ENCODE results near the gene SCRN2. TPM values are rescaled to one million over a fixed set of nuclear protein-coding genes. Genes with fewer than 3 reads are reported as not detected.
A peak's percentile ranks its signal among the peaks of the same experiment; 100 is the strongest.

The SCRN2 gene
- total RNA-seq, 1 donor from 2014 or later = 27.0 TPM

- DNase-seq (ENCODE audit: low spot score) = no peak
Measured at GRCh38 chr17:47846716-47847340, 5.8 kb upstream of the SCRN2 start.

- no peak for DNase-seq (ENCODE audit: low spot score)
Measured at GRCh38 chr17:47845716-47846075, 4.6 kb upstream of the SCRN2 start.

- DNase-seq (ENCODE audit: low spot score) = no peak
Measured at GRCh38 chr17:47844814-47845715, 4.0 kb upstream of the SCRN2 start.

DNA sequence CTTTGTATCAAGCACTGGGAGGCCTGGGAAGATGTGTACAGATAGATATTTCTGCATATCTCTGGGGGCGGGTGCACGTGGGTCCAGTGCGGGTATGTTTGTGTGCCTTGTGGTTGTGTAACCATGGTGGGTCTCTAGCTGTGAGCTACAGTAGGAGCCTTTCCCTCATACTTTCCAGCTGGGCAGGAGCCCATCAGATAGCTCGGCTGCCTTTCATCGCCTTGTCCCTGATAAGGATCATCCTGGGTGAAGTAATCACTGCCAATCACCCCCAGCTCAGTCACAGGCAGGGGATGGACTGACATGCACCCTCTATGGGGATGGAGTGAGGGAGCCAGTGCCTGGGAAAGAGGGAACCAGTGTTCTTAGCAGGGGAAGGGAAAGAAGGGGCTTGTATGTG, 3.2 kb upstream of the SCRN2 start:
- DNase-seq (ENCODE audit: low spot score) = peak; percentile 41

GRCh38 chr17:47843391-47843730, 2.3 kb upstream of the SCRN2 start:
- no peak for DNase-seq (ENCODE audit: low spot score)

GRCh38 chr17:47841488-47842291, 617 bp upstream of the SCRN2 start:
- no peak for DNase-seq (ENCODE audit: low spot score)

DNA sequence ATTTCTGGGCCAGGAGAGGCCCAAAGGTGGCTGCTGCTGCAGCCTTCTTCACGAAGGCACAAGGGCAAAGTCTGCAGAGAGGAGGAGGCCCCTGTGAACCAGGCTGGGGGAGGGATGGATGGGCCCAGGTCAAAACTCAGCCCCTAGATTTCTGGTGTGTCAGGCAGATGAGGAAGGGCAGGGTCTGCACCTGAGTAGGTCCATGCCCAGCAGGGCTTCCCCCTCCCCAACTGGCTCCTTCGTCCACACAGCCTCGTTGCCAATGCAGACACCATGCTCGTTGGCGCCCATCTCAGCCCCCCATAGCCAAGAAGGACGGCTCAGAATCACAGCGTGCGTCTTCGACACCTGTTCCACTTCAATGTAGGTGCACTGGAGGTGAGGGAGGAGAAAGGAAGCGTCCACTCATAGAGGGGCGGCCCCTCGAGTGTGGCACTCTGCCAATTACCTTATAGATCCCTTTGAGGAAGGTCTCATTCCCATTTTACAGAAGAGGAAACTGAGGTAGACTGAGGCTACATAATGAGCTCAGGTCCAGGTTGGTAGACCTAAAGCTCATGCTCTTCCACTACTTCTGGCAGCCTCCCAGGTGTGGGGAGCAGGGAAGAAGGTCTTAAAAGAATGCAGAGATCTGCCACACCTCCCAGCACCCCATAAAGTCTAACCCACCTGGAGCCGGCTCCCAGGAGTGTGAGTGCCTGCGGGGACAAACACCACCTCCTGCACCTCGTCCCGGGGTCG, 902 bp downstream of the SCRN2 start:
- no peak for DNase-seq (ENCODE audit: low spot score)

DNA sequence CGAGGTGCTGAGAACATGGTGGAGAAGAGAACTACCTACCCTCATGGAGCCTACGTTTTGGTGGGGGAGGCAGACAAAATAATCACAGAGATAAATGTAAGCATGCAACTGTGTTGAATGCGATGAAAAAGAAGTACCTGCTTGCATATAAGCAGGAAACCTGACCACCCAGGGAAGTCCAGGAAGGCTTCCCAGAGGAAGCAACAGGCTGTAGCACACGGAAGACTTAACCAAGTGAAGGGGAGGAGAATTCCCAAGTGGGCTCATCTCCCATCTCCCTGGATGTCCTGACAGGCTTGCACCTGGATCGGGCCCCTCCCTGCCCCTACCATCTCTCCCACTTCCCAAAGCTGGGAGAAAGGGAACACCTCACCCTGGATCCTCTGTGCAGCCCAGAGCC, 2.0 kb downstream of the SCRN2 start:
- DNase-seq (ENCODE audit: low spot score) = no peak

DNA sequence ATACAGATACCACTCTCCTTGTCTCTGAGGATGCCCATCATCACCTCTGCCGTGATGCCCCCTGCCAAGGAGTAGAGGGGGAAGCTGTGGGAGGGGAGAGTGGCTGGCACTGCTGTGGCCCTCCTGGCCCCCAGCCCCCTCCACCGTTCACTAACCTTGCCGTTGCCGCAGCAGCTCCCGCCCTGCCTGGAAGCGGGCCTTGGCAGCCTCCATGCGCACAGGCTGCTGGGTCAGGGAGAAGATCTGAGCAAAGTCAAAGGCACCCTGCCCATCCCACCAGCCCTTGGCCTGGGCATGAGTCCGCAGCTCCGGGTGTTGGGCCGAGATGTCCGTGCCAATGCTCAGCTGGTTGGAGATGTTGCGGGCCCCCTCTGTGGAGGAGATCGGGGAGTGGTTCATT, 2.4 kb downstream of the SCRN2 start:
- DNase-seq (ENCODE audit: low spot score) = no peak

DNA sequence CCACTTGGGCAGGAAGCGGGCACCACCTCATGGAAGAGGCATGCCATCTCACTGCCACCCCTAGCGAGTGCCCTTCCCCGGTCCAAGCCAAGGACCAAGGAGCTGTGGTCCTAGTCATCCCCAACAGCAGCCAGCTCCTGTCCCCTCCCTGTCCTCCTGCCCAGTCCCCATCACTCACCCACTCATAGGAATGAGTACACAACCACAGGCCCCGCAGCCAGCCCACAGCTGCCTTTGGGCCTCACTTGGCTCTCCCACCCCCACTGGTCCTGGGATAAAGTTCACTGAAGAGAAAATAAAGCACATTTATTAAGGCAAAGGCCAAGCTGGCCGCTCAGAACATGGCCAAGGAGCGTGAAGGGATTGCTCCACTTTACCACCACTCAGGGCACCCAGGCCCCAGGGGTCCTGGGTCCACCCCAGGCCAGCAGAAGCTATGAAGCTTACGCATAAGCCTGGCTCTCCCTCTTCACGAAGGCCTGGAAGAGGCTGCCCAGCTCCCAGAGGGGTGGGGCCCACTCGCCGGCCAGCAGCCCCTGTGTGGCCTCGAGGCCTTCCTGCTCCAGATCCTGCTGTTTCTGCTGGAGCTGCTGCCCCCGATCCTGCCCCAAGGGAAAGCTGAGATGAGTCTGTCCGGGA, 3.6 kb downstream of the SCRN2 start:
- peak; percentile 55 for DNase-seq (ENCODE audit: low spot score)

- no peak for DNase-seq (ENCODE audit: low spot score)
Measured at GRCh38 chr17:47836601-47837000, 4.5 kb downstream of the SCRN2 start.

- DNase-seq (ENCODE audit: low spot score) = no peak
Measured at GRCh38 chr17:47834756-47835155, 6.3 kb downstream of the SCRN2 start.

DNA sequence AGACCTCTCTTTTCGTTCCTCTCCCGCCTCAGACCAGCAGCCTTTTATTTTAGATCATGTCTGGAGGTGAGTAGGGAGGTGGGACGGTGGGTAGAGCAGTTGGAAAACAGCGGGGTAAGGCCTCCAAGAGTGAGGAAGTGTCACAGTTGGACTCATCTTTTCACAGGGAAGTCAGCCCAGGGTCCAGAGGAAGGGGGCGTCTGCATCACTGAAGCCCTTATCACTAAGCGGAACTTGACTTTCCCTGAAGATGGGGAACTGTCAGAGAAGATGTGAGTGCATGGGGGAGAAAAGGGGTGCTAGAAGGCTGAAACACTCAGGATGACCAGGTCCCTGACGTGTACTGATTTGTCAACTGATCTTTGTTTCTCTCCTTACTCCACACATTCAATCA, 9.1 kb downstream of the SCRN2 start:
- peak; percentile 35 for DNase-seq (ENCODE audit: low spot score)

DNA sequence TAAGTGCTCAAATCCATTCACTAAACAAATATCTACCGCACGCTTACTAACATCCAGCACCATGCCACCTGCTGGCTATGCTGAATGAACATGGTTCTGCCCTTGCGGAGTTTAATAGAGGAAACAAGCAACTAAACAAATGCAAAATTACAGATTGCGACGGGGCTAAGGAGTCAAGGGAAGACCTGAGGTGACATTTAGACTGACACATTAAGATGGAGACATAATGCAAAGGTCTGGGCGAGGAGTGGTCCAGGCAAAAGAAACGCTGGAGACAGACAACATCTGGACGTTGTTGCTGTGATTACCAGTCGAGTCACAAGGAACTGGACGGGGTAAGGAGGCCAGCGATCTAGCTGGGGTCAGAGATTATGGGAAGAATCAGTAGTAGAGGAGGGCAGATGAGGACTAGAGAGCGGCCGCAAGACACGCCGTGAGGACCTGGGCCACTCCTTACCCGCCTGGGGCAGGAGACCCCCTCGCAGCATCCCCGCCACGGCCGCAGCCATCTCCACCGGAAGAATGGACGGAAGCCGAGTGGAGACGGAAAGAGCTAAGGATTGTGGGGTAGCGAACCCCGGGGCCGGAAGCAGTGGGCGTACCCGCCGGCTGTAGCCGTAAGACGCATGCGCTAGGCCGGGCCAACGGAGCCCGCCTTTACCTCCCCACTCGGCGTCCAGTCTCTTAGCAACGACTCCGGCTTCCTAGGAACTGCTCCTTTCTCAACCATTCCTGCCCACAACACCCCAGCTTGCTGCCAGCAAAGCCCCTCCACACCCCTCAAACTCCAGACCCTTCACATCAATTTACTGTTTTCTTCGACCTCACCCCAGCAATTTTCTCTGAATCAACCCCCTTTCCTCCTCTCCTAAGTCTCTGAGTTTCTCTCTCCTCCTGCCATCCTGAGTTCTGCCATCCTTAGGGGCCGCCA, 9.8 kb downstream of the SCRN2 start, which contains the start of the genes LRRC46 and MRPL10:
LRRC46 (plus strand) TSS at position 668 of the 931 bp plus-strand sequence. CDS start 320 bp downstream, outside the sequence.
MRPL10 (minus strand) TSS at position 539 of the 931 bp plus-strand sequence; CDS start at position 509, 30 bp downstream.
- DNase-seq (ENCODE audit: low spot score) = peak; percentile 97

- DNase-seq (ENCODE audit: low spot score) = no peak
Measured at GRCh38 chr17:47830396-47831002, 10.6 kb downstream of the SCRN2 start.

DNA sequence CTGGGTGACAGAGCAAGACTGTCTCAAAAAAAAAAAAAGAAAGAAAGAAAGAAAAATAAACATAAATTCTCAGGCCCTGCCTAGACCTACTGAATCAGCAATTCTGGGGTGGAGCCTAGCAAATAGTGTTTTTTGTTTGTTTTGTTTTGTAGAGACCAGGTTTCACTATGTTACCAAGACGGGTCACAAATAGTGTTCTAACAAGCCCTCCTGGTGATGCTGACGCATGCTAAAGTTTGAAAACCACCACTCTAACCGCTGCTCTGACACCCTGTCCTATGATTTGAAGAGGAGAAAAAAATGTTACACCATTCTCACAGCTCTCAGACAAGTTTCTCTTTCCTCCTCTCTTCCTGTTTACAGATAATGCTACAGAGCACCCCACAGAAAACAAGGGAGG, 11.2 kb downstream of the SCRN2 start:
- DNase-seq (ENCODE audit: low spot score) = no peak

GRCh38 chr17:47823519-47823918, 17.6 kb downstream of the SCRN2 start:
- DNase-seq (ENCODE audit: low spot score) = no peak

GRCh38 chr17:47822785-47823184, 18.3 kb downstream of the SCRN2 start:
- no peak for DNase-seq (ENCODE audit: low spot score)
